Measurements from ENCODE around the gene C17orf107. TPM values are rescaled to one million over a fixed set of nuclear protein-coding genes. Genes with fewer than 3 reads are reported as not detected.

The C17orf107 gene
- polyA plus RNA-seq, 1 donor (not counting 4 experiments of a cell fraction or from before 2014, with no cell fraction given): 0.33 TPM

DNA sequence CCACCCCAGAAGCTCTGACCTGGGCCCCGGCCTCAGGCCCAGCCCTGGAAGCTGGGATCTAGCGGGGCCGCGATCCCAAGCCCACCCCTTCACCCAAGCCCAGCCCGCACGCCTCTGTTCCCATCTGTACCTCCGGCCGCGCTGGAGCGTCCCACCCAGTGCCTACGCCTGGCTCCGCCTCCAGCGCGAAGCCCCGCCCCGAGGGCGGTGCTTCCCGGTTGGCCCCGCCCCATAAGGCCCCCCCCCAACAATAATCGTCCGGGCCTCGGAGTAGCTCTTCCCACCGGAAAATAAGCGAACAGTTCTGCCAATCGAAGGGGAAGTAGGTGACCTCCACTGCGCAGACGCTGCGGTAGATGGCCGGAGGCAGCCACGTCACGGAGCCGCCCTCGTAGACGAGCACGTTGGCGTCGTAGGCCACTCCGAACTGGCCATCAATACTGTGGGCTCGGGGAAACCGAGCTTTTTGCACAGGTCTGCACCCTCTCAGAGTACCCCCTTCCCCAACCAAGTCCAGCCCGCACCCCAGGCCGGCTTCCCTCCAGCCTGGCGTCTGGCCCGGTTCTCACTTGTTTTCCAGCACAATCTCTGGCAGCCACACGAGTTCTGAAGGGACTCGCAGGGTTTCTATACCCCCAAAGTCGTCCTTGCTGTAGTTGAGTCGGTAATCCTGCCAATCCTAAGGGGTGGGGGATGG, 2.5 kb downstream of the C17orf107 start:
- peaks cover 12% of the 10 kb centered on the region for H4K20me1 ChIP-seq (ENCODE audit: control insufficient read depth, extremely low read depth, insufficient read depth, low read length)
- TF ChIP-seq, protein P1, sequence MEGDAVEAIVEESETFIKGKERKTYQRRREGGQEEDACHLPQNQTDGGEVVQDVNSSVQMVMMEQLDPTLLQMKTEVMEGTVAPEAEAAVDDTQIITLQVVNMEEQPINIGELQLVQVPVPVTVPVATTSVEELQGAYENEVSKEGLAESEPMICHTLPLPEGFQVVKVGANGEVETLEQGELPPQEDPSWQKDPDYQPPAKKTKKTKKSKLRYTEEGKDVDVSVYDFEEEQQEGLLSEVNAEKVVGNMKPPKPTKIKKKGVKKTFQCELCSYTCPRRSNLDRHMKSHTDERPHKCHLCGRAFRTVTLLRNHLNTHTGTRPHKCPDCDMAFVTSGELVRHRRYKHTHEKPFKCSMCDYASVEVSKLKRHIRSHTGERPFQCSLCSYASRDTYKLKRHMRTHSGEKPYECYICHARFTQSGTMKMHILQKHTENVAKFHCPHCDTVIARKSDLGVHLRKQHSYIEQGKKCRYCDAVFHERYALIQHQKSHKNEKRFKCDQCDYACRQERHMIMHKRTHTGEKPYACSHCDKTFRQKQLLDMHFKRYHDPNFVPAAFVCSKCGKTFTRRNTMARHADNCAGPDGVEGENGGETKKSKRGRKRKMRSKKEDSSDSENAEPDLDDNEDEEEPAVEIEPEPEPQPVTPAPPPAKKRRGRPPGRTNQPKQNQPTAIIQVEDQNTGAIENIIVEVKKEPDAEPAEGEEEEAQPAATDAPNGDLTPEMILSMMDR (optimal IDR thresholded peaks at IDR 0.05 in 1 of 3, IDR thresholded peaks at IDR 0.05 in 1 of 3, conservative IDR thresholded peaks at IDR 0.05 in 1 of 3; ENCODE audit: extremely low read depth in 1 of 3, insufficient read depth in 2 of 3, low read length in 3 of 3): no peak
- no peak for TF ChIP-seq EZH2 (IDR thresholded peaks at IDR 0.05; ENCODE audit: low read length)
- H3K9me3 ChIP-seq (ENCODE audit: control insufficient read depth, low read depth, low read length): no peaks in the 10 kb centered on the region
- no peaks in the 10 kb centered on the region for H3K27me3 ChIP-seq (ENCODE audit: control insufficient read depth, extremely low read depth, insufficient read depth, low read length)
- dilution Hi-C loops (cut with MboI; ENCODE audit: extremely low pct_ligation_motif_present, low sequenced_read_pairs): no loop called here
- H3K36me3 ChIP-seq (ENCODE audit: control insufficient read depth in 2 of 2, extremely low read depth in 1 of 2, insufficient read depth in 2 of 2, low read length in 2 of 2): peaks cover 6% of the 10 kb centered on the region in 2 experiments
- FAIRE-seq (no peak), DNase-seq (ENCODE audit: low read depth, low spot score) (no peak)
- H3K4me1 ChIP-seq (ENCODE audit: control insufficient read depth, extremely low read depth, insufficient read depth, low read length): peaks cover 16% of the 10 kb centered on the region
- H2AFZ ChIP-seq (ENCODE audit: control insufficient read depth, low read length): no peak overlapping the region
- no peaks in the 10 kb centered on the region for H3K79me2 ChIP-seq (ENCODE audit: control insufficient read depth, insufficient read depth, low read length)
- no peak overlapping the region for H3K4me2 ChIP-seq (ENCODE audit: control insufficient read depth, extremely low read depth, insufficient read depth, low read depth, low read length)
- no peaks in the 10 kb centered on the region for H3K9me1 ChIP-seq (ENCODE audit: control insufficient read depth, extremely low read depth, insufficient read depth, low read length)
- no peak overlapping the region for H3K9ac ChIP-seq (ENCODE audit: control insufficient read depth, extremely low read depth, insufficient read depth, low read length)
- H3K4me3 ChIP-seq (ENCODE audit: control insufficient read depth in 2 of 3, extremely low read depth in 1 of 3, insufficient read depth in 2 of 3, low read depth in 1 of 3, low read length in 3 of 3): no peak overlapping the region
- no peak overlapping the region for H3K27ac ChIP-seq (ENCODE audit: control insufficient read depth, insufficient read depth, low read length)

DNA sequence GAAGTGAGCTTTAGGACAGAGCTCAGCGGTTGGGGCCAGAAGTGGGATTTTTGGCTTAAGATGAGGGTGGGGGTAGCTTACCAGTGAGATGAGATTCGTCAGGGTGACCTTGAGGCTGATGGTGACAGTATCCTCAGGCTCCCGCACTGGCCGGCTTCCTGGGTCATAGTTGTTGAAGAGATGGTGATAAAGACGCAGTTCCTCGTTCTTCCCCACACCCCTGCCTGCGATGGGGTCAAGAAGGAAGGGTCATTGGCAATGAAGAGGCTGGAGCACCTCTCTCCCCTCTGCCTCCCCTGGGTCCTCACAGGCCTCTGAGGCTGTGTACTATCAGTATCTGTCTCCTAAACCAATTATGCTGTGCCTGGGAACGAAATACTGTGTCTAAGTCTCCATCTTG, 3.2 kb downstream of the C17orf107 start:
- Histone ChIP-seq H3K79me2 (ENCODE audit: control insufficient read depth, insufficient read depth, low read length) (no peaks in the 10 kb centered on the region), H3K4me2 (ENCODE audit: control insufficient read depth, extremely low read depth, insufficient read depth, low read depth, low read length) (no peak overlapping the region)
- no peak for FAIRE-seq

More for the DNA sequence above, 3.2 kb downstream of the C17orf107 start:
- TF ChIP-seq, protein P1 (optimal IDR thresholded peaks at IDR 0.05 in 1 of 3, IDR thresholded peaks at IDR 0.05 in 1 of 3, conservative IDR thresholded peaks at IDR 0.05 in 1 of 3; ENCODE audit: extremely low read depth in 1 of 3, insufficient read depth in 2 of 3, low read length in 3 of 3): no peak
- TF ChIP-seq EZH2 (IDR thresholded peaks at IDR 0.05; ENCODE audit: low read length): no peak
- Histone ChIP-seq H3K4me3 (ENCODE audit: control insufficient read depth in 2 of 3, extremely low read depth in 1 of 3, insufficient read depth in 2 of 3, low read depth in 1 of 3, low read length in 3 of 3) (no peak overlapping the region), H3K4me1 (ENCODE audit: control insufficient read depth, extremely low read depth, insufficient read depth, low read length) (peaks cover 16% of the 10 kb centered on the region), H3K36me3 (ENCODE audit: control insufficient read depth in 2 of 2, extremely low read depth in 1 of 2, insufficient read depth in 2 of 2, low read length in 2 of 2) (peaks cover 0 to 4% of the 10 kb centered on the region in 2 experiments), H3K9me1 (ENCODE audit: control insufficient read depth, extremely low read depth, insufficient read depth, low read length) (no peaks in the 10 kb centered on the region), H3K9me3 (ENCODE audit: control insufficient read depth, low read depth, low read length) (no peaks in the 10 kb centered on the region), H3K27ac (ENCODE audit: control insufficient read depth, insufficient read depth, low read length) (no peak overlapping the region), H2AFZ (ENCODE audit: control insufficient read depth, low read length) (no peak overlapping the region), H4K20me1 (ENCODE audit: control insufficient read depth, extremely low read depth, insufficient read depth, low read length) (peaks cover 5% of the 10 kb centered on the region), H3K27me3 (ENCODE audit: control insufficient read depth, extremely low read depth, insufficient read depth, low read length) (no peaks in the 10 kb centered on the region), H3K9ac (ENCODE audit: control insufficient read depth, extremely low read depth, insufficient read depth, low read length) (no peak overlapping the region)
- no peak for DNase-seq (ENCODE audit: low read depth, low spot score)
- dilution Hi-C loops (cut with MboI; ENCODE audit: extremely low pct_ligation_motif_present, low sequenced_read_pairs): no loop called here

Data from keratinocyte (primary cell).